Measurements from ENCODE around the gene IMPA2.
"Not testable (repeated sequence)": the region's sequence is repeated elsewhere in the genome, so short reads cannot be mapped to it uniquely, and the experiment has no call there.

DNA sequence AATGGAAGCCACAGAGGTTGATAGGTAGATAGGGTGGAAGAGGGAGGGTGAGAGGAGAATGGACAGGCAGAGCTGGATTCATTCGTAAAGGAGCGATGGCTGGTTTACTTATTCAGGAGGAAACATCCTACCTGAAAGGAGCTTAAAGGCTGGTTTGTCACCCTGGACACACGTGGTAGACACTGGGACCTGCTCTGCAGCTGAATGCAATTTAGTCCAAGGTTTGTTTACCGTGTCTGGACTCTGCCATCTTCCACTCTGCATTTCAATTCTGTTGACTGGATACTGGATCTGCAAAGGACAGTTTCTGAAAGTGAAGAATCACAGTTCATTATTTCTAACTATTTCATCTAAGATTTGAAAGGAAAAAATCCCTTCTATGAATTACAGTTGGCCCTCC lies 96.7 kb downstream of the IMPA2 start:
- not testable (repeated sequence) for TF ChIP-seq CTCF, POLR2A (IDR thresholded peaks at IDR 0.05)

All from right lobe of liver (tissue), 4 donors.